Stimulated activated CD4-positive, alpha-beta T cell treated with anti-CD3 and anti-CD28 coated beads, Interleukin-15, amount 100 ng/mL, for 48 hours (primary cell): ENCODE measurements around the gene ANGPTL1.
"Not testable (repeated sequence)": the region's sequence is repeated elsewhere in the genome, so short reads cannot be mapped to it uniquely, and the experiment has no call there.

Experiments
- DNase-seq, 2 donors: peaks; one replicate each; pipeline ENCODE4 v3.0.0-alpha.2; 2020; ENCODE audit warnings: low read depth in 2 of 2

Gene ANGPTL1

GRCh38 chr1:178867670-178868069, 3.2 kb downstream of the ANGPTL1 start:
- no peak for DNase-seq

DNA sequence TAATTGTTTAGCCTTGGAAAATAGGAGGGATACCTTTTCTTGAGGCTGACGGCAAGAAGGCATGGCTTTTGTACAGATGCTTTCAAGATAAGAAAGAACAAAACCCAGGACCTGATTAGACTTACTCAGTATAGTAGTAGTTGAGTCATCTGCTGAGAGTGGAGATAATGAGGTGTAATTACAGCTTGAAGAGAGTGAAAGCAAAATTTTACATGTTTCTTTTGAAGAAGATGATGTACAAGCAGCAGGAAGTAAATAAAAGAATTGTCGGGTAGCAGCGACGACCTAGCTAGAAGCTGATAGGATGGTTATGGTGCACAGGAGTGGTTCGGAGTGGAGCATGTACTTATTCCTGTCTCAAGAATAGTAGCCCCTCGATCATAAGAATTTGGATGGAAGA, 6.6 kb downstream of the ANGPTL1 start:
- DNase-seq = no peak

GRCh38 chr1:178862864-178863263, 8.0 kb downstream of the ANGPTL1 start:
- no peak for DNase-seq

- DNase-seq = no peak
Observed at GRCh38 chr1:178862416-178862815, 8.5 kb downstream of the ANGPTL1 start.

- no peak for DNase-seq
Observed at GRCh38 chr1:178857126-178857525, 13.8 kb downstream of the ANGPTL1 start.

DNA sequence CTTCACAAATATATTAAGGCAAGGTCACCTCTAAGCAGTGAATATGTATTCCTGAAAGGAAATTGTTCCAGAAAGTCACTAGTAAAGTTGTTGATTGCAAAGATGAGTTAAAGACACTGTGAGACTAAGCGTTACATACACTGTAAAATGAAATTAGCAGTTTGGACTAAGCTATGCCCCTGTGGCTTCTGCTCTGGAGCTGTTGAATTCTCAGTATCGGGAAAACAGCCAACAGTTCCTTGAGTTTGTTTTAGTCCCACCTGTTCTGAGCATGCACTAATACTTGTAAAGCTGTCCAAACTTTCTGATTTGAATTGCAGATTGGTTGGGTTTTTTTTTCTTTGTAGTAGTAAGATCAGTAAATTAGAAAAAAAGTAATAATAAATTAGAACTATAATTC, 21.0 kb downstream of the ANGPTL1 start:
- DNase-seq = no peak

- not testable (repeated sequence) for DNase-seq
Observed at GRCh38 chr1:178847919-178848318, 23.0 kb downstream of the ANGPTL1 start.

GRCh38 chr1:178847396-178847849, 23.5 kb downstream of the ANGPTL1 start:
- DNase-seq = no peak

DNA sequence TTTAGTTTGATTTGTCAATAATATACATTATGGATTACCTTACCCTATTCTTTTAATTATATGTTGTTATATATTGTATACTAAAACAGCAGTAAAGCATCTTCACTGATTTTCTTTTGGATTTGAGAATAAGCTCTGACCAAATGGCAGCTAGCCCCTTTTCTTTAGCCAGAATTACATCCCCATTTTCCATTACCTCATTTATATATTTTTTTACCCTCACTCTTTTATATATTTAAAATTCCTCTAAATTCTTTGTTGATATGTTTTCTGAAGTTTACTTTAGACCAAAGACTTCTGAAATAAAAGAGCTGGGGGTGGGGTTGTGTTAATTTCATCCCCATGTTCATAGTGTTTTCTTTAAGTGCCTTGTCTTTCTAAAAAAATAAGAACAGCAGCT, 24.6 kb downstream of the ANGPTL1 start:
- no peak for DNase-seq

DNA sequence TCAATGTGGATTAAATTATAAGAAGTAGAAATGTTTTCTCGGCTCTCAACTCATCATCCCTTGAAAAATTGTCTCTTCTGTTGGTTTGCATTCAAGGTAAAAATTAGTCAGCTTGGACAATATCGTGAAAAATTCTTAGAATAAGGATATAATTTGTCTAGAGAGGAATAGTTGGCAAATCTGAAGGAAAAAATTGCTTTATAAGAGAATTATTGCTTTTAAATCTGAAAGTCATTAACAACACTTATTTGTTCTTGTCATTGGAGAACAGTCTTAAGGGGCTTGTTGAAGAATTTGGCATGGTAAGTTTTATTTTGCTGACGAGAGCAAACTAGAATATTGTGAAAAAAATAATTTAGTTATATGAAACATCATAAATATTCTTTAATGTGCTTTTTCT, 26.4 kb downstream of the ANGPTL1 start:
- DNase-seq = no peak

DNA sequence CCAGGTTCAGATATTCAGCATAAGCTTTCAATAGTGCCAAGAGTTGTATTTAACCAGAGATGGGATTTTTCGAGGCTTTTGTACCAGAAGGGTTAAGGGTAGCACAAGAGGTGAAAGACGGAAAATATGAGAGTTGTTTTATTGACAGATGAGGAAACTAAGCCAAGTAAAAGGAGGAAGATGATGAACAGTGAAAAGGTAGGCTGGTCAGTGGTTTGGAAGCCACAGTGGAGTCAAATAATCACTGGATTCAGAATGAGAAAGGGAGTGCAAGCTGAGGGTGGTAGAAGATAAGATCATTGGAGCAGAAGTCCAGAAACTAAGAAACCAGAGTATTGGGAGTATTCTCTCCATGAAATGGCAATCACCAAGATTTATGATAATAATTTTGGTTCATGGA, 45.7 kb downstream of the ANGPTL1 start:
- DNase-seq = no peak

- DNase-seq = no peak
Observed at GRCh38 chr1:178821134-178821866, 49.6 kb downstream of the ANGPTL1 start.

GRCh38 chr1:178819123-178819522, 51.8 kb downstream of the ANGPTL1 start:
- no peak for DNase-seq

- no peak for DNase-seq
Observed at GRCh38 chr1:178818416-178818815, 52.5 kb downstream of the ANGPTL1 start.

DNA sequence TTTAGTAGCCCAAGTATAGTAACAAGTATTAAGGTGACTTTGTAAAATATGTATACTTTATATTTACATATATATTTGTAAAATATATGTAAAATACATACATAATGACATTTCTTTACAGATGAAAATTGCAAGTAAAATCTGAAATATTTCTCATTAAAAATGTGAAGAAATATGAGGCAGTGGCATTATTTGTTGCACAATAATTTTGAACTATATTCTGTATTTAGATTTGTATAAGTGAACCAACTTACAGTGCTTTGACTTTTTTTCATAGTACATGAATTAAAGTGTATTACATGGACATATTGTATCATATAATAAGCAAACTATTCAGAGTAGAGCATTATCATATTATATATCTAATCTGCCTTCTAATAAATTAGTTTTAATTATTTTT, 60.3 kb downstream of the ANGPTL1 start:
- no peak for DNase-seq

DNA sequence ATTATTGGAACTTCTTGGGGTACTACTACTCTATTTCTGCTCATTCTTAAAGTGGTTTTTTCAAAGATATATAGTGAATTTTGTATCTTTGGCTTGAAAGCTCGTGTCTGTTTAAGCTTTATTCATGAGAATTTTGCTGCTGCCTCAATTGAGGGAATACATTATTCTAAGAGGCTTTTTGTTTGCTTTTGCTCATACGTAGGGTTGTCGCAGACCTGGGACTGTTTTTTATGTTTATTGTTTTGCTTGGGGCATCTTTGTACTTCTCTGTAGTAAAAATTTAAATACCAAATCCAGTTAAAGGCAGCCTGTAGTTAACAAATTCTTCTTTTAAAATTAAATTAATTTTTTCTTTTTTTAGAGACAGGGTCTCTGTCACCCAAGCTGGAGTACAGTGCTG, 62.3 kb downstream of the ANGPTL1 start:
- DNase-seq = no peak

DNA sequence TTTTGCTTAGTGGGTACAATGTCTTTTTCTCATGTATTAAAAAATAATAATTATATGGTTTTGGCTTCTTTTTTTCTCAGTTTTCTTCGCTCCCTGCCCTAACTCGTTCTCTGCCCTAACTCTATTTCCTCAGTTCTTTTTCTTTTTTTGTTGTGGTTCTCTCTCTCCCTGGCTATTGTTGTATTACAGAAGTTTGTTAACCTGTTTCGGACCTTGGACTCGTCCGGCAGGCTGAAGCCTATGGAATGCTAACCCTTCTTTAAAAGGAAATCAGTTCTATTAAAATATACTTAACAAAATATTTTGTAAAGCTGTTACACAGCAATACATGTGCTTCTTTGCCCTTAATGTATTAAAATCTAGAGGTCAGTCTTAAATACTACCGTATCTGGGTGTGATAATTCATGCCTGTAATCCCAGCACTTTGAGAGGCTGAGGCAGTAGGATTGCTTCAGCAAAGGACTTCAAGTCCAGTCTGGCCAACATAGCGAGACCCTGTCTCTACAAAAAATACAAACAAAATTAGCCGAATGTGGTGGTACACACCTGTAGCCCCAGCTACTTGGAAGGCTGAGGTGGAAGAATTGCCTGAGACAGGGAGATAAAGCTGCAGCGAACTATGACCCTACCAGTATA, 64.1 kb downstream of the ANGPTL1 start:
- no peak for DNase-seq

DNA sequence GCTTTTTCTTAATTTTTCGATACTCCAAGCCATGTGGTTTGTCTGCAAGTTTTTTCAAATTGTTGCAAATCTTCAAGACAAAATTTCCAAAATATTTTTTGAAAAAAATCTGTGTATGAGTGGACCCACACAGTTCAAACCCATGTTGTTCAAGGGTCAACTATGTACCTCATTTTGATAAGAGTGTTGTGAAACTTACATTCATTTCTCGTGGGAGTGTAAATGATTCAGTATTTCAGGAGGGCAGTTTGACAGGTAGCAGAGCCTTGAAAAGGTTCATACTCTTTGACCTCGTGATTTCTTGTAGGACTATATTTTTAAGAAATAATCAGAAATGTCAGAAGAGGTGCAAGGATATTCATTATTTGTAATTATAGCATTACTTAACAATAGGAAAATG, 68.0 kb downstream of the ANGPTL1 start:
- no peak for DNase-seq
